Neural progenitor cell (in vitro differentiated cells): Measurements from ENCODE around the gene CC2D2A. TPM values are rescaled to one million over a fixed set of nuclear protein-coding genes. Genes with fewer than 3 reads are reported as not detected.

Experiments used
- DNase-seq: peaks from one replicate; pipeline ENCODE4 v3.0.0-alpha.2; 2016; ENCODE audit warnings: low spot score
- H2AFZ ChIP-seq: fragments of 200-600 bp; sonication (generic); replicated peaks from 2 replicates; pipeline ENCODE4 v1.6.1; 2016; ENCODE audit warnings: antibody characterized with exemption
- H3F3A ChIP-seq: fragments of 200-600 bp; sonication (generic); 2 replicates; pipeline ENCODE4 v1.6.1; 2016; ENCODE audit warnings: antibody characterized with exemption, low read depth
- H3K27ac ChIP-seq: fragments of 200-600 bp; sonication (generic); 2 replicates; pipeline ENCODE4 v1.5.1; 2016; ENCODE audit warnings: mild to moderate bottlenecking
- H3K27me3 ChIP-seq: fragments of 200-600 bp; sonication (generic); 2 replicates; pipeline ENCODE4 v1.6.1; 2016; ENCODE audit warnings: mild to moderate bottlenecking, moderate library complexity
- H3K36me3 ChIP-seq: fragments of 200-600 bp; sonication (generic); 2 replicates; pipeline ENCODE4 v1.5.1; 2016
- H3K4me1 ChIP-seq: fragments of 200-600 bp; sonication (generic); 2 replicates; pipeline ENCODE4 v1.6.1; 2016; ENCODE audit warnings: mixed run types
- H3K4me2 ChIP-seq: fragments of 200-600 bp; sonication (generic); 2 replicates; pipeline ENCODE4 v1.6.1; 2016
- H3K4me3 ChIP-seq: fragments of 200-600 bp; sonication (generic); 2 replicates; pipeline ENCODE4 v1.5.1; 2016
- H3K79me2 ChIP-seq: fragments of 200-600 bp; sonication (generic); 2 replicates; pipeline ENCODE4 v1.6.1; 2016; ENCODE audit warnings: low read depth
- H3K9ac ChIP-seq: fragments of 200-600 bp; sonication (generic); 2 replicates; pipeline ENCODE4 v1.6.1; 2016
- H3K9me3 ChIP-seq: fragments of 200-600 bp; sonication (generic); 2 replicates; pipeline ENCODE4 v1.5.1; 2016; ENCODE audit warnings: low read depth
- H4K20me1 ChIP-seq: fragments of 200-600 bp; sonication (generic); 2 replicates; pipeline ENCODE4 v1.6.1; 2016; ENCODE audit warnings: low read depth
- H3K27ac Mint-ChIP-seq: 3 replicates; pipeline ENCODE4 v1.8.0; 2021; ENCODE audit warnings: mixed read lengths
- H3K27me3 Mint-ChIP-seq: 2 replicates; pipeline ENCODE4 v1.8.0; 2022; ENCODE audit warnings: low read depth, mild to moderate bottlenecking, inconsistent platforms, moderate library complexity, mixed read lengths; ENCODE audit not compliant: insufficient read depth
- H3K36me3 Mint-ChIP-seq: 3 replicates; pipeline ENCODE4 v1.8.0; 2021; ENCODE audit warnings: mixed read lengths
- H3K4me1 Mint-ChIP-seq: 3 replicates; pipeline ENCODE4 v1.8.0; 2021; ENCODE audit warnings: mixed read lengths
- H3K4me3 Mint-ChIP-seq: 3 replicates; pipeline ENCODE4 v1.8.0; 2021; ENCODE audit warnings: mild to moderate bottlenecking, moderate library complexity, mixed read lengths
- H3K9me3 Mint-ChIP-seq: 3 replicates; pipeline ENCODE4 v1.8.0; 2020; ENCODE audit warnings: mixed read lengths
- CTCF ChIP-seq: fragments of 200-600 bp; sonication (generic); IDR thresholded peaks from 2 replicates; pipeline ENCODE4 v1.5.1; 2017; ENCODE audit warnings: antibody characterized with exemption, mild to moderate bottlenecking
- EZH2 ChIP-seq: fragments of 200-600 bp; sonication (generic); IDR thresholded peaks from 2 replicates; pipeline ENCODE4 v1.6.1; 2017; ENCODE audit warnings: antibody characterized with exemption, mild to moderate bottlenecking, moderate library complexity
- EZH2phosphoT487 ChIP-seq: fragments of 200-600 bp; sonication (generic); IDR thresholded peaks from 2 replicates; pipeline ENCODE4 v1.6.1; 2017; ENCODE audit warnings: antibody characterized with exemption
- total RNA-seq: library from RNA; depleted of rRNA; stranded (reverse); fragments of >200 nt; gene quantifications from 2 replicates; pipeline ENCODE4 v1.2.3, GENCODE V29; 2015; ENCODE audit warnings: low replicate concordance

CC2D2A gene
- total RNA-seq, 1 donor from 2014 or later = 40.0 TPM

- Histone ChIP-seq H4K20me1 (no peaks in the 10 kb centered on the region), H3K9ac (no peak overlapping the region), H3K4me2 (no peak overlapping the region), H3K9me3 (no peaks in the 10 kb centered on the region), H3F3A (no peaks in the 10 kb centered on the region), H3K27ac (no peak overlapping the region), H3K4me3 (no peak overlapping the region), H3K4me1 (peaks cover 3% of the 10 kb centered on the region), H3K36me3 (no peaks in the 10 kb centered on the region), H3K79me2 (no peaks in the 10 kb centered on the region), H3K27me3 (no peaks in the 10 kb centered on the region), H2AFZ (no peak overlapping the region)
- no peaks in the 10 kb centered on the region for H3K36me3 Mint-ChIP-seq
- DNase-seq = no peak
- peak overlapping the region; percentile 22 for H3K27ac Mint-ChIP-seq
- H3K4me1 Mint-ChIP-seq = peaks cover 20% of the 10 kb centered on the region
- H3K27me3 Mint-ChIP-seq = peaks cover 2% of the 10 kb centered on the region
- TF ChIP-seq EZH2phosphoT487 (no peak), EZH2 (no peak), CTCF (no peak)
- H3K4me3 Mint-ChIP-seq = no peak overlapping the region
- H3K9me3 Mint-ChIP-seq = no peaks in the 10 kb centered on the region
These were observed 14.4 kb upstream of the CC2D2A start for GRCh38 chr4:15455290-15455689.

DNA sequence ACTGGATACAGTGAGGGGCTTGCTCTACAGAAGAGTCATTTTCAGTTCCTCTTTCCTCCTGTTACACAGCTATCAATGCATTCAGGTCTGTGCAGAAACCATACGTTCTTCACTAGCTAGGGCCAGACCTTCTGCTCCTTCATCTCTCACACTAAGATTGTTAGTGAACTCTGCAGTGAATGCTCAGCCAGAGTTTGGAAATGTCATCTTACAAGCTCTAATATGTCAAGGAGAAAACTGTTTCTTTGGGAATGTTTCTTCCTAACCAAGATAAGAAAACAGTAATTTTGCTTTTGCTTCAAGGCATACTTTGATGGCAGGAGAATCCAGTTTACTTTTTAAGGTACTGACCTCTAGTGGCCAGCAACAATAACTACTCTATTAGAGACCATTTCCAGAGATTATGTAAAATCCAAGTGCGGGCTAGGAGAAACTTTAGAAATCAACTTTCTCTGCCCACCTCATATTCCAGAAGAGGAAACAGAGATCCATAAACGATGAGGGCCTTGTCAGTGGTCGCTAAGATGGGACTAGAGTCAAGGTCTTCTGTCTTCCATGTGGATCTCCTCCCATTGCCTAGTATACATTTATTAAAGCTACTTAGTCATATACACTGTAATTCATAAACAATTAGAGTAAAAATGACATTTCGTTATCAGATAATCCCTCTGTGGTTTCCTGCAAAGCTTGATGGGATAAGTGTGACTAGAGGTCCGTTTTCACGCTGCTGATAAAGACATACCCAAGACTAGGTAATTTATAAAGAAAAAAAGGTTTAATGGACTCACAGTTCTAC lies 12.1 kb upstream of the CC2D2A start:
- H3K9me3 ChIP-seq = no peaks in the 10 kb centered on the region
- H3K27ac Mint-ChIP-seq = no peak overlapping the region
- H3K79me2 ChIP-seq = no peaks in the 10 kb centered on the region
- DNase-seq = peak; percentile 46
- H2AFZ ChIP-seq = no peak overlapping the region
- H3K36me3 ChIP-seq = no peaks in the 10 kb centered on the region
- no peaks in the 10 kb centered on the region for H4K20me1 ChIP-seq
- no peak overlapping the region for H3K4me3 ChIP-seq
- H3K27me3 Mint-ChIP-seq = peaks cover 2% of the 10 kb centered on the region
- H3K27ac ChIP-seq = no peak overlapping the region
- peaks cover 7% of the 10 kb centered on the region for H3K4me1 ChIP-seq
- H3K9ac ChIP-seq = no peak overlapping the region
- peak; percentile 88 for TF ChIP-seq CTCF
- no peak for TF ChIP-seq EZH2
- no peak overlapping the region for H3K4me3 Mint-ChIP-seq
- H3K4me2 ChIP-seq = no peak overlapping the region
- no peaks in the 10 kb centered on the region for H3K27me3 ChIP-seq
- H3K36me3 Mint-ChIP-seq = no peaks in the 10 kb centered on the region
- H3K4me1 Mint-ChIP-seq = peaks cover 11% of the 10 kb centered on the region
- H3K9me3 Mint-ChIP-seq = no peaks in the 10 kb centered on the region
- no peaks in the 10 kb centered on the region for H3F3A ChIP-seq

DNA sequence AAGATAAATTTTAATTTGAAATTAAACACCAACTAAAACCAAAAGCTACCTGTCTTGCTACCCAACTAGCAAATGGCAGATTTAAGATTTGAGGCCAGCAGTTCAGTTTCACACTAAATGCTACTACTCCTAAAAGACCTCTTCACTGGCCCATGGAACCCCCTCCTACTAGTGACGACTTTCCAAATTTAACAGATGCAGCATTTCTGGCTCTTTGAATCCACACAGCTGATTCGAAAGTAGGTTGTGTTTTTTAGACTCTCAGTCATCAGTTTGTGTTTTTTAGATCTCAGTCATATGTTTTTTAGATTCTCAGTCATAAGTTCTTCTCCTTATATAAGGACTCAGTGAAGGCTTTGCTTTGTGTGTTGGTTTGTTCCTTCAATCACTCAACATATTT lies 11.1 kb upstream of the CC2D2A start:
- Histone ChIP-seq H3K27ac (no peak overlapping the region), H3K4me3 (no peak overlapping the region), H3K9ac (no peak overlapping the region), H3K9me3 (no peaks in the 10 kb centered on the region), H2AFZ (no peak overlapping the region), H3K4me1 (peaks cover 7% of the 10 kb centered on the region), H3K36me3 (no peaks in the 10 kb centered on the region), H4K20me1 (no peaks in the 10 kb centered on the region), H3K4me2 (no peak overlapping the region), H3K79me2 (no peaks in the 10 kb centered on the region), H3F3A (no peaks in the 10 kb centered on the region), H3K27me3 (no peaks in the 10 kb centered on the region)
- Mint-ChIP-seq H3K27me3 (peaks cover 2% of the 10 kb centered on the region), H3K4me1 (peaks cover 11% of the 10 kb centered on the region), H3K9me3 (no peaks in the 10 kb centered on the region), H3K36me3 (no peaks in the 10 kb centered on the region), H3K27ac (no peak overlapping the region), H3K4me3 (no peak overlapping the region)
- TF ChIP-seq EZH2 (no peak), CTCF (no peak), EZH2phosphoT487 (no peak)
- DNase-seq = no peak
